Measurements from ENCODE around the gene METTL24.

The METTL24 gene

GRCh38 chr6:110324548-110324947 is 33.6 kb downstream of the METTL24 start:
- TF ChIP-seq, protein P1, sequence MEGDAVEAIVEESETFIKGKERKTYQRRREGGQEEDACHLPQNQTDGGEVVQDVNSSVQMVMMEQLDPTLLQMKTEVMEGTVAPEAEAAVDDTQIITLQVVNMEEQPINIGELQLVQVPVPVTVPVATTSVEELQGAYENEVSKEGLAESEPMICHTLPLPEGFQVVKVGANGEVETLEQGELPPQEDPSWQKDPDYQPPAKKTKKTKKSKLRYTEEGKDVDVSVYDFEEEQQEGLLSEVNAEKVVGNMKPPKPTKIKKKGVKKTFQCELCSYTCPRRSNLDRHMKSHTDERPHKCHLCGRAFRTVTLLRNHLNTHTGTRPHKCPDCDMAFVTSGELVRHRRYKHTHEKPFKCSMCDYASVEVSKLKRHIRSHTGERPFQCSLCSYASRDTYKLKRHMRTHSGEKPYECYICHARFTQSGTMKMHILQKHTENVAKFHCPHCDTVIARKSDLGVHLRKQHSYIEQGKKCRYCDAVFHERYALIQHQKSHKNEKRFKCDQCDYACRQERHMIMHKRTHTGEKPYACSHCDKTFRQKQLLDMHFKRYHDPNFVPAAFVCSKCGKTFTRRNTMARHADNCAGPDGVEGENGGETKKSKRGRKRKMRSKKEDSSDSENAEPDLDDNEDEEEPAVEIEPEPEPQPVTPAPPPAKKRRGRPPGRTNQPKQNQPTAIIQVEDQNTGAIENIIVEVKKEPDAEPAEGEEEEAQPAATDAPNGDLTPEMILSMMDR (IDR thresholded peaks at IDR 0.05; ENCODE audit: low read depth, low read length) = no peak
- DNase-seq (ENCODE audit: low read depth in 2 of 2) = no peak

GRCh38 chr6:110323258-110323657 is 34.9 kb downstream of the METTL24 start:
- no peak overlapping the region for H3K4me3 ChIP-seq (replicated peaks in 1 of 2; ENCODE audit: low read depth in 2 of 2, low read length in 2 of 2)
- TF ChIP-seq, protein P1 (IDR thresholded peaks at IDR 0.05; ENCODE audit: low read depth, low read length) = no peak
- no peak for DNase-seq (ENCODE audit: low read depth in 2 of 2)

More at GRCh38 chr6:110324548-110324947, 33.6 kb downstream of the METTL24 start:
- H3K4me3 ChIP-seq (replicated peaks in 1 of 2; ENCODE audit: low read depth in 2 of 2, low read length in 2 of 2) = no peak overlapping the region

GRCh38 chr6:110322874-110323242 is 35.3 kb downstream of the METTL24 start:
- no peak for DNase-seq (ENCODE audit: low read depth in 2 of 2)
- H3K4me3 ChIP-seq (replicated peaks in 1 of 2; ENCODE audit: low read depth in 2 of 2, low read length in 2 of 2) = no peak overlapping the region
- TF ChIP-seq, protein P1 (IDR thresholded peaks at IDR 0.05; ENCODE audit: low read depth, low read length) = no peak

DNA sequence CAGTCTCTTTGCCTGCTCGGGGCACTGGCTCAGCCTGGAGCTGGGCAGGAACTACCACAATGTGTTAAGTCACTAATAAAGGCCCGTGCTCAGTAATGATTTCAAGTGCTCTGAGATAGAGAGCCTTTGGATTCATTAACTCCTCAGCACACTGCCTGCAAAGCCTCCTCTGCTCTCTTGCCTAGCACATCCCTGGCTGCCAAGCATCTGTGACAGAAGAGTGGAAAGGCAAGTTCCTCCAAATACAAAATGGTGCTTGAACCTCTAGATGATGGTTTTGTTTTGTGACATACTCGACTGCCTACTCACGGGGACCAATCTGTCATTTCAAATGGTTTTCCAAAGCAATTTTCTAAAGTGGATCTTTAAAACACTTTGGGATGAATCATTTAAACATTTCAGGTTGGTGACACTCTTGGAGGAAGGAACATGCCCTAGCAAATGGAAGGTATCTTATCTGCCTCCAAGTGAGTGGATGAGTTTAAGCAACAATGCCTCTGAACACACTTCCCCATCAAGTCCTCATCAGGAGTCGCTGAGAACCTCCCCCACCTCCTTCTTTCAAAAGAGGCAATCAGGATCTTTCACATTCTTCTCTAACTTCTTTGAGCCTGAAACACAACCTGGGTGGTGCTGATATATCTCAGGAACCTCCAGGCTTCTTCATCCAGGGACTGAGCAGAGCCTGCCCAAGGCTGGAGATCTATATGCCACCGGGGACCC is 35.8 kb downstream of the METTL24 start:
- no peak for DNase-seq (ENCODE audit: low read depth in 2 of 2)
- TF ChIP-seq, protein P1 (IDR thresholded peaks at IDR 0.05; ENCODE audit: low read depth, low read length) = no peak
- no peak overlapping the region for H3K4me3 ChIP-seq (replicated peaks in 1 of 2; ENCODE audit: low read depth in 2 of 2, low read length in 2 of 2)

DNA sequence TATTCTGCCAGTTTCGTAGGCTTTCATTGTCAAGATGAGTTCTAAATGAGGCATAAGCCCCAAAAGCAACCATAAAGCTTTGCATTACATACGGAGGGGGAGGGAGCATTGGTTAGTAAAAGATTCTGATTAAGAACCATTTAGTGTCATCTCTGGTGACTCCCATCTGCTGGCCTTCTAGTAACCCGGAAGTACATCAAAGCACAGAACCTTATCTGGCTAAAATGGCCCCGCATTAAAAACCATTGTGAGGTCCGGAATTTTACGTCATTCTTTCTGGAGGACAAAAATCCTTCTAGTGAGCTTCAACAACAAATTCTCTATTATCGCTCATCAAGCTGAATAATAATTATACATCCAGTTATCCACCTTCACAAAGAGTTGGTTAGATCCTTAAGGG is 37.8 kb downstream of the METTL24 start:
- TF ChIP-seq, protein P1 (IDR thresholded peaks at IDR 0.05; ENCODE audit: low read depth, low read length) = no peak
- DNase-seq (ENCODE audit: low read depth in 2 of 2) = no peak
- H3K4me3 ChIP-seq (replicated peaks in 1 of 2; ENCODE audit: low read depth in 2 of 2, low read length in 2 of 2) = no peak overlapping the region

DNA sequence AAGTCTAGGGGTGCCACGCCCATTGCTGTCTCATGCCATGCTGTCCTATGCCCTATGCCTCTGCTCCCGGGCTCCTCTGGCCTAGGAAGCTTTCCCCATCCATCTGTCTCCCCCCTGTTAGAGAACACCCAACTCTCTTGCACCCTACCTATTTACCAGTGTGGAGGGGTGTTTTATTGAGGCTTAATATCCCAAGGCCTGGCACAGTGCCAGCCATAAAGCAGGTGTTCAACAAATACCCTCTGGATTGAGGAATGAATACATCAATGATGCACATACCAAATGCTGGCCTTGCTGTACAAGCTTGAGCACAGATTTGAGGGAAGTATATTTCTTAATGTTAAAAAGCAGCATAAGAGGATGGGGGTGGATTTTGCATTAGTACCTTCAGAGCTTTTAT is 38.3 kb downstream of the METTL24 start:
- no peak for DNase-seq (ENCODE audit: low read depth in 2 of 2)
- TF ChIP-seq, protein P1 (IDR thresholded peaks at IDR 0.05; ENCODE audit: low read depth, low read length) = no peak
- H3K4me3 ChIP-seq (replicated peaks in 1 of 2; ENCODE audit: low read depth in 2 of 2, low read length in 2 of 2) = no peak overlapping the region

DNA sequence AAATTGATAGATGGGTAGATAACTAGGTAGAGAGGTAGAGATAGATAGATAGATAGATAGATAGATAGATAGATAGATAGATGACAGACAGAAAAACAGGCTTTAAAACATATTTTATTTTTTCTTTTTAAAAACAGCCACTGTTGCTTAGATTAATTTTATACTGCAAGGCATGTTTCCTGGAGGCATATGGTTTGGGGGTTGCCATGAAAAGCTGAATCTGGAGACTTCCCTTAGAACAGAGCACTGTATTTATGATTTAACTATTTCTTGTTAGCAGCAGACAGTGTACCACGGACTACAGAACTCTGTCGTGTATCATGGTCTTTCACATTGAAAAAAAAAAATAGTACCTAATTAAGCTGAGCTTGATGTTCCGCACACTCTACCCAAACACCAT is 38.8 kb downstream of the METTL24 start:
- H3K4me3 ChIP-seq (replicated peaks in 1 of 2; ENCODE audit: low read depth in 2 of 2, low read length in 2 of 2) = no peak overlapping the region
- no peak for DNase-seq (ENCODE audit: low read depth in 2 of 2)
- TF ChIP-seq, protein P1 (IDR thresholded peaks at IDR 0.05; ENCODE audit: low read depth, low read length) = no peak

Data from cardiac fibroblast (primary cell).